ENCODE results near the gene VPS72. TPM values are rescaled to one million over a fixed set of nuclear protein-coding genes. Genes with fewer than 3 reads are reported as not detected.

Gene VPS72
- total RNA-seq, 6 experiments from 2014 or later = 10.0 to 19.2 (median 14.7) TPM

GRCh38 chr1:151133018-151133806, 56.8 kb downstream of the VPS72 start:
- Histone ChIP-seq H3K27me3 (no peaks in the 10 kb centered on the region), H3K27ac (no peak overlapping the region), H3K4me3 (no peak overlapping the region), H3K4me1 (no peaks in the 10 kb centered on the region), H3K9me3 (no peaks in the 10 kb centered on the region), H3K36me3 (no peaks in the 10 kb centered on the region)
- intact Hi-C loops (cut with DNase I) = no loop called here
- no peak for TF ChIP-seq CTCF (IDR thresholded peaks at IDR 0.05)
- no peak for TF ChIP-seq POLR2A (IDR thresholded peaks at IDR 0.05)
- no peak for DNase-seq
- 85% methylated on average over 5 of the region's 65 CpGs for WGBS (ENCODE audit: insufficient coverage, low coverage, low lambda C conversion rate, missing lambda C conversion rate)
- no peak for ATAC-seq

- WGBS (ENCODE audit: insufficient coverage, low coverage, low lambda C conversion rate, missing lambda C conversion rate) = 78% methylated on average over 36 of the region's 74 CpGs
- Histone ChIP-seq H3K36me3 (no peaks in the 10 kb centered on the region), H3K27ac (no peak overlapping the region), H3K4me1 (no peaks in the 10 kb centered on the region), H3K9me3 (no peaks in the 10 kb centered on the region), H3K27me3 (no peaks in the 10 kb centered on the region), H3K4me3 (no peak overlapping the region)
- no peak for DNase-seq
- intact Hi-C loops (cut with DNase I) = no loop called here
- TF ChIP-seq POLR2A (IDR thresholded peaks at IDR 0.05) = no peak
- TF ChIP-seq CTCF (IDR thresholded peaks at IDR 0.05) = no peak
- no peak for ATAC-seq
These were observed 57.5 kb downstream of the VPS72 start for GRCh38 chr1:151132335-151133017.

DNA sequence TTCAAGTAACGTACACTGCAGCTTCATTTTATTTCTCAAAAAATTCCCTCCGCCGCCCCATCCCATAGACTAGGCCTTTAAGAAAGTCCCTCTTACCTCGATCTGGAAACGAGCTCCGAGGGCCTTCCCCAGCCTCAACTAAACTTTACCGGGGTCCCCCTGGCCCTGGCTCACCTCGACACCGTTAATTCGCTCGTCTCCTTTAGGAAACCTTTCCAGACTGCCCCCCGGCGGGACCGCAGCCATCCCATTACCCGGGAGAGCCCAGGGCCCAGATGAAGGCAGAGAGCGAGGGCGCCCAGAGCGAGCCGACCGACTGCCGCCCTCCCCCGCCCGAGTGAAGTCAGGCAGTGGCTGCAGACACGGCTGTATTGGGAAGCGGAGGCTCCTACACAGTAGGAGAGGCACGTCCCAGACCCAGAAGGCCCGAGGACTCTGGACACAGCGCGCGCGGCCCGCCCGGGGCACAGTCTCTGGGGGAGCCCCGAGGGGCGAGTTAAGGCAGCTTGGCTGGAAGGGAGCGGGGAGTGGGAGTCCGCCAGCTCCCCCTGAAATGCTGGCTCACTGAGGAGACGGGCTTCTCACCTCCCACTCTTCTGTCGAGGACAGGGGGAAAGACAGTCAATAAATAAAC, 58.2 kb downstream of the VPS72 start:
- H3K9me3 ChIP-seq = no peaks in the 10 kb centered on the region
- DNase-seq (peak in 1 of 3 donors; percentile 36), ATAC-seq (peak; percentile 15 to 29 (median 24))
- no peak overlapping the region for H3K27ac ChIP-seq
- TF ChIP-seq POLR2A (IDR thresholded peaks at IDR 0.05) (no peak), CTCF (IDR thresholded peaks at IDR 0.05) (no peak)
- H3K27me3 ChIP-seq = no peaks in the 10 kb centered on the region
- intact Hi-C loops (cut with DNase I) = no loop called here
- WGBS (ENCODE audit: insufficient coverage, low coverage, low lambda C conversion rate, missing lambda C conversion rate) = 48% methylated on average over 25 of the region's 39 CpGs
- no peaks in the 10 kb centered on the region for H3K36me3 ChIP-seq
- no peaks in the 10 kb centered on the region for H3K4me1 ChIP-seq
- peak overlapping the region; percentile 17 to 41 (median 26) for H3K4me3 ChIP-seq

DNA sequence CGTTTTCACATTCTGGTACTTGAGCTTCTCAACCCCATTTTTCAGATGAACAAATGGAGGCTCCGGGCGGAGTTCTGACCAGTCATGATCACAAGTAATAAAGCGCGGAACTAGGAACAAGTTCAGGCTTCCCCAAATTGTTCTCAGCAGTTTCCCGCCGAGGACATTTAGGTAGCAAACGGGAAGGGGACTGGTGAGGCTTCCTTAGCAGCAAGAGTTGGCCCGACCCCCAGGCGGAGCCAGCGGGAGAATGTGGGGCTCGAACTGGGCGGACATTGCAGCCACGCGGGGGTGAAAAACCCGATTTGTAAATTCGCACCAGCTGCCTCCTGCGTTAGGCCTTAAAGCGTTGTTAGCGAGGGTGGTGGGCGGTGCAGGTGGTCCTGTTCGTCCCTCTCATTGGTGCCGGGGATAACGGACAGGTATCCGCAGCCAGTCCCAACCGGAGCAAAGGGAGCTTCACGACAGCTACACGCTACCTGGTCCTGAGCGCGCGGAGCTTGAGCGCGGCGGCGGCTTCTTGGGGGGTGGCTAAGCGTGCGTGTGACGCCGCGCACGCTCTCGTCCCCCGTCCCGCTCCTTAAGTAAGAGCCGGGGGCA, 58.9 kb downstream of the VPS72 start:
- no peaks in the 10 kb centered on the region for H3K4me1 ChIP-seq

More for the DNA sequence above, 58.9 kb downstream of the VPS72 start:
- H3K9me3 ChIP-seq = no peaks in the 10 kb centered on the region
- H3K27me3 ChIP-seq = no peaks in the 10 kb centered on the region
- H3K4me3 ChIP-seq = peak overlapping the region; percentile 17 to 41 (median 26)
- TF ChIP-seq CTCF (IDR thresholded peaks at IDR 0.05) = no peak
- TF ChIP-seq POLR2A (IDR thresholded peaks at IDR 0.05) = no peak
- no peak overlapping the region for H3K27ac ChIP-seq
- peak; percentile 87 to 95 (median 89) for ATAC-seq
- no peaks in the 10 kb centered on the region for H3K36me3 ChIP-seq
- WGBS (ENCODE audit: insufficient coverage, low coverage, low lambda C conversion rate, missing lambda C conversion rate) = 33% methylated on average over 22 of the region's 45 CpGs
- DNase-seq = peak; percentile 62 to 87 (median 76)
- intact Hi-C loops (cut with DNase I) = no loop called here
